Endothelial cell of umbilical vein (primary cell): ENCODE measurements around the gene ARHGEF7.

Source experiments
- EZH2 ChIP-seq: IDR thresholded peaks from 2 replicates; pipeline ENCODE4 v1.6.1; 2012; ENCODE audit warnings: borderline replicate concordance, low read depth, mild to moderate bottlenecking, moderate library complexity, low read length, inconsistent platforms; ENCODE audit not compliant: severe bottlenecking
- POLR2A ChIP-seq: IDR thresholded peaks from 2 replicates; pipeline ENCODE4 v1.6.1; 2012; ENCODE audit warnings: low read depth, mild to moderate bottlenecking, control low read depth, low read length
- POLR2AphosphoS5 ChIP-seq: IDR thresholded peaks from 2 replicates; pipeline ENCODE4 v1.6.1; 2012; ENCODE audit warnings: low read depth, mild to moderate bottlenecking, control low read depth, low read length, moderate library complexity; ENCODE audit not compliant: insufficient read depth
- TF ChIP-seq, protein P1 (sequence below): IDR thresholded peaks from 2 replicates; pipeline ENCODE4 v1.6.1; 2011; ENCODE audit not compliant: insufficient read depth, insufficient read length
- TF ChIP-seq, protein P2 (sequence below), 2 donors: IDR thresholded peaks; 1 replicate in 1 of 2; 2 replicates in 1 of 2; pipeline ENCODE4 v1.5.1; 2011; ENCODE audit warnings: low read length in 2 of 2, mild to moderate bottlenecking in 2 of 2, moderate library complexity in 2 of 2, control low read depth in 1 of 2, inconsistent platforms in 1 of 2, low read depth in 1 of 2; ENCODE audit not compliant: insufficient read depth in 1 of 2; ENCODE audit errors: extremely low read depth in 1 of 2

DNA sequence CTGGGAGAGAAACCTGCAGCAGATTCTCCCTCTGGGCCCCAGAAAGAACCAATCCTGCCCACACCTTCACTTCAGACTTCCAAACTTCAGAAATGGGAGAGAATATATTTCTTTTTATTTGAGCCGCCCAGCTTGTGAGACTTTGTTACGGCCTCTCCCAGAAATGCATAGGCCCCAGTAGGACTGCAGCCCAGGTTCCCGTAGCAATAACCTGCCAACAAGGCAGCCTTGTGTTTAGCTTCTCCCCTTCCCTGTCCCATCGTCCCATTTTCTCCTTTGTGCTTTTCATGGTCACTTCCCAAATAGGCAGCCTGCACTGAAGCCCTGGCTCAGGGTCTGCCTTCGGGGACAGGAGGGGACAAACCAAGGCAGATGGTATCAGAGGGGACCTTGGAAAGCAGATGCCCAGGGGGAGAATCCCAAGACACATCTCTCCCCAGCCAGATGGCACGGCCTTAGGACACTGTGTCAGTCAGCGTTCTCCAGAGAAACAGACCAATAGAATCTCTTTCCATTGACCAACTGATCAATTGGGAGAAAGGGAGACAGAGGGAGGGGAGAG is 3.7 kb upstream of the ARHGEF7 start:
- TF ChIP-seq, protein P1, sequence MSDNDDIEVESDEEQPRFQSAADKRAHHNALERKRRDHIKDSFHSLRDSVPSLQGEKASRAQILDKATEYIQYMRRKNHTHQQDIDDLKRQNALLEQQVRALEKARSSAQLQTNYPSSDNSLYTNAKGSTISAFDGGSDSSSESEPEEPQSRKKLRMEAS, result no peak
- TF ChIP-seq POLR2A (no peak), EZH2 (no peak), POLR2AphosphoS5 (no peak)
- TF ChIP-seq, protein P2, sequence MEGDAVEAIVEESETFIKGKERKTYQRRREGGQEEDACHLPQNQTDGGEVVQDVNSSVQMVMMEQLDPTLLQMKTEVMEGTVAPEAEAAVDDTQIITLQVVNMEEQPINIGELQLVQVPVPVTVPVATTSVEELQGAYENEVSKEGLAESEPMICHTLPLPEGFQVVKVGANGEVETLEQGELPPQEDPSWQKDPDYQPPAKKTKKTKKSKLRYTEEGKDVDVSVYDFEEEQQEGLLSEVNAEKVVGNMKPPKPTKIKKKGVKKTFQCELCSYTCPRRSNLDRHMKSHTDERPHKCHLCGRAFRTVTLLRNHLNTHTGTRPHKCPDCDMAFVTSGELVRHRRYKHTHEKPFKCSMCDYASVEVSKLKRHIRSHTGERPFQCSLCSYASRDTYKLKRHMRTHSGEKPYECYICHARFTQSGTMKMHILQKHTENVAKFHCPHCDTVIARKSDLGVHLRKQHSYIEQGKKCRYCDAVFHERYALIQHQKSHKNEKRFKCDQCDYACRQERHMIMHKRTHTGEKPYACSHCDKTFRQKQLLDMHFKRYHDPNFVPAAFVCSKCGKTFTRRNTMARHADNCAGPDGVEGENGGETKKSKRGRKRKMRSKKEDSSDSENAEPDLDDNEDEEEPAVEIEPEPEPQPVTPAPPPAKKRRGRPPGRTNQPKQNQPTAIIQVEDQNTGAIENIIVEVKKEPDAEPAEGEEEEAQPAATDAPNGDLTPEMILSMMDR (IDR thresholded peaks at IDR 0.05; ENCODE audit: extremely low read depth in 1 of 2, insufficient read depth in 1 of 2, low read depth in 1 of 2, low read length in 2 of 2), result no peak
